ENCODE data around the gene TRMT11. TPM values are rescaled to one million over a fixed set of nuclear protein-coding genes. Genes with fewer than 3 reads are reported as not detected.

Gene TRMT11
- total and polyA plus RNA-seq, 9 of the 15 experiments (the other 6 are each of a cell fraction or from before 2014, with no cell fraction given): 38.8 to 88.0 (median 59.8) TPM

- TF ChIP-seq SP2 (IDR thresholded peaks at IDR 0.05; ENCODE audit: extremely low read depth, low read depth, low read length, poor library complexity, severe bottlenecking) (no peak), TCF15 (CRISPR knock-in tag; IDR thresholded peaks at IDR 0.05) (0 out of 2 replicates have a peak, but pooled peaks have one; percentile 5), NCOA2 (IDR thresholded peaks at IDR 0.05; ENCODE audit: partially characterized antibody in 2 of 2) (no peak), JUND (IDR thresholded peaks at IDR 0.05; ENCODE audit: borderline replicate concordance, low read depth, low read length) (peak; percentile 82), JUND (tag; IDR thresholded peaks at IDR 0.05; ENCODE audit: borderline replicate concordance, low read depth, low read length) (peak; percentile 64; the same call in 1 of the 3 replicates), L3MBTL2 (IDR thresholded peaks at IDR 0.05) (no peak), POLR3G (IDR thresholded peaks at IDR 0.05; ENCODE audit: extremely low read depth, insufficient read length, insufficient replicate concordance) (no peak), CBFA2T2 (conservative IDR thresholded peaks at IDR 0.05) (no peak; the same call in 1 of the 2 replicates), HDAC6 (IDR thresholded peaks at IDR 0.05; ENCODE audit: low read depth, low read length) (no peak), ATF3 (IDR thresholded peaks at IDR 0.05) (peak; percentile 58), ATF3 (CRISPR knock-in tag; conservative IDR thresholded peaks at IDR 0.05) (no peak), PREB (CRISPR knock-in tag; IDR thresholded peaks at IDR 0.05) (no peak), CSDE1 (IDR thresholded peaks at IDR 0.05) (no peak), MYNN (IDR thresholded peaks at IDR 0.05) (no peak), MYNN (CRISPR knock-in tag; IDR thresholded peaks at IDR 0.05) (no peak), PKNOX1 (IDR thresholded peaks at IDR 0.05) (no peak), HNRNPH1 (optimal IDR thresholded peaks at IDR 0.05; ENCODE audit: low read depth, low read length) (no peak), SMARCB1 (IDR thresholded peaks at IDR 0.05; ENCODE audit: insufficient read length, low read depth) (no peak), ZNF124 (CRISPR knock-in tag; IDR thresholded peaks at IDR 0.05) (no peak), ZNF77 (CRISPR knock-in tag; IDR thresholded peaks at IDR 0.05) (no peak), MAFG (tag; conservative IDR thresholded peaks at IDR 0.05) (peak; percentile 90), CAMTA2 (CRISPR knock-in tag; conservative IDR thresholded peaks at IDR 0.05) (no peak), SMAD2 (IDR thresholded peaks at IDR 0.05; ENCODE audit: low read depth, low read length) (no peak), ATF4 (CRISPR knock-in tag; IDR thresholded peaks at IDR 0.05) (no peak)
Measured at GRCh38 chr6:125945378-125946141, 40.8 kb upstream of the TRMT11 start (continued).

All from K562 (cell line).